ENCODE measurements around the gene GPX4.

The GPX4 gene

DNA sequence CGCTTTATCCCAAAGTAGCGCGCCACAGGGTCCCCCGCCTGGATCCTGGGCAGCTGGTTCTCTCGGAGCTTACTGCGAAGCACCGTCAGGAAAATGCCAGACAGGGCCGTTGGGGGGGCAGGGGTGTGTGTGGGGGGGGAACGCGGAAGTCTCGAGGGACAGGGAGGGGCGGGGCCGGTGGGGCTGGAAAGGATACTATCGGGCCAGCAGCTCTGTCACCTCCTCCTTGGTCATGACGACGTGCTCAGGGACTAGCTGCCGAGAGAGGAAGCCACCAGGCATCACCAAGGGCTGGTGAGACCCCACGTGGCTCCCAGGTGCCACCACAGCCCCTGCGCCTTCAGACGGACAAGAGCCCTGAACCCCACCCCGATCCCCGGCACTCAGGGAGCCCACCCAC, 13.9 kb upstream of the GPX4 start:
- WGBS (ENCODE audit: extremely low coverage, insufficient coverage, insufficient read length): no CpG with 5 or more reads among the region's 22 CpGs
- H3K27me3 ChIP-seq (ENCODE audit: insufficient read depth, low read length): no peaks in the 10 kb centered on the region
- no peak overlapping the region for H3K14ac ChIP-seq (ENCODE audit: low read length)
- no peak overlapping the region for H2AFZ ChIP-seq (ENCODE audit: insufficient read depth, low read length, poor library complexity)
- H3K4ac ChIP-seq (ENCODE audit: low read depth, low read length): no peak overlapping the region
- no peak overlapping the region for H2AK5ac ChIP-seq (ENCODE audit: low read length)
- H3K9ac ChIP-seq (ENCODE audit: low read length): no peak overlapping the region
- no peak overlapping the region for H4K91ac ChIP-seq (ENCODE audit: low read depth, low read length)
- H3K18ac ChIP-seq (ENCODE audit: low read length): no peak overlapping the region
- DNase-seq: no peak
- no peak overlapping the region for H2BK120ac ChIP-seq (ENCODE audit: insufficient read depth, low read length, poor library complexity)
- H2BK5ac ChIP-seq (ENCODE audit: low read depth, low read length, poor library complexity): no peak overlapping the region
- H3K79me2 ChIP-seq (ENCODE audit: control insufficient read depth, insufficient read depth, low read length, poor library complexity): peaks cover 12% of the 10 kb centered on the region
- H3K4me3 ChIP-seq (ENCODE audit: low read depth, low read length): no peak overlapping the region
- H3K23ac ChIP-seq (ENCODE audit: low read length): no peak overlapping the region
- H3K4me1 ChIP-seq (ENCODE audit: control insufficient read depth in 1 of 2, insufficient read depth in 2 of 2, low read length in 2 of 2): peaks cover 7 to 10% of the 10 kb centered on the region in 2 experiments
- no peaks in the 10 kb centered on the region for H3K9me3 ChIP-seq (ENCODE audit: insufficient read depth, low read depth, low read length)
- no peak overlapping the region for H2BK12ac ChIP-seq (ENCODE audit: low read length)
- no peak overlapping the region for H4K8ac ChIP-seq (ENCODE audit: low read depth, low read length)
- H3K27ac ChIP-seq (ENCODE audit: low read depth, low read length): no peak overlapping the region
- H3K36me3 ChIP-seq (ENCODE audit: control insufficient read depth in 1 of 2, insufficient read depth in 2 of 2, low read length in 2 of 2): peaks cover 64 to 67% of the 10 kb centered on the region in 2 experiments
- no peak overlapping the region for H4K12ac ChIP-seq (ENCODE audit: low read depth, low read length)
- H3K79me1 ChIP-seq (ENCODE audit: low read length): peaks cover 3% of the 10 kb centered on the region
- no peak overlapping the region for H3K4me2 ChIP-seq (ENCODE audit: low read length)

DNA sequence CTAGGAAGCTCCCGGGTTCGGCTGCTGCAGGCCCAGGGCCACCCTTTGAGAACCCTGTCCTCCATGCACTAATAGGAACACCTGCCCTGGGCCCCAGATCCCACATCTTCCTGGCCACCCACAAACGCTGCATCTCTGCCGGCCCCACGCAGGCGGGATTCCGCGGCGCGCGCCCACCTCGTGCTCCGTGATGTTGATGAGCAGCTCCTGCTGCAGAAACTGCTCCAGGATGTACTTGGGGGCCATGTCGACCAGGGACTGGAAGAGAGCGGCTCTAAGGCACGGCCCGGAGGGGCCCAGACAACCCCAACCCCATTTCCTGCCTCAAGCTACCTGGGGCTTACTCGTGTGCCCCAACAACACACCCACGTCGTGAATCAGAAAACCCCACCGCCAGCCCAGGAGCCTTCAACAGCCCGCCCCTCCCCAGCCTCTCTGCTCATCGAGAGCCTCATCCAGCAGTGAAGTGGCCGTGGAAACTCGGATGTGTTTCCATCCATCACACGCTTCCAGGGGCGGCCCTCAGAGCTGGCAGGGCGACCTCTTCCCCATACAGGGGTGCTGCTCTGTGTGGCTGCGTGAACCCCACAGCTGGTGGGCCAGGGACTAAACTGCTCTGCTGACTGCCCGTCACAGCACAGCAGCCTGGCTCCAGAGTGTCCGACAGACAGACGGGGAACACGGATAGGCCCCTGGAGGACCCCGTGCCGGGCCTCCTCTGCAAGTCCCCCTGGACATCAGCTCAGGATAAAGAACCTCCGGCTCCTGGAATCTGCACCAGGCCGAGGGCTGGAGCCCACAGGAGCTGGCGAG, 12.9 kb upstream of the GPX4 start:
- no peak for DNase-seq
- H3K4me3 ChIP-seq (ENCODE audit: low read depth, low read length): no peak overlapping the region
- H2BK120ac ChIP-seq (ENCODE audit: insufficient read depth, low read length, poor library complexity): no peak overlapping the region
- WGBS (ENCODE audit: extremely low coverage, insufficient coverage, insufficient read length): no CpG with 5 or more reads among the region's 38 CpGs
- no peak overlapping the region for H2AK5ac ChIP-seq (ENCODE audit: low read length)
- H3K23ac ChIP-seq (ENCODE audit: low read length): no peak overlapping the region
- no peak overlapping the region for H3K18ac ChIP-seq (ENCODE audit: low read length)
- H3K79me2 ChIP-seq (ENCODE audit: control insufficient read depth, insufficient read depth, low read length, poor library complexity): peaks cover 14% of the 10 kb centered on the region
- peaks cover 7 to 10% of the 10 kb centered on the region in 2 experiments for H3K4me1 ChIP-seq (ENCODE audit: control insufficient read depth in 1 of 2, insufficient read depth in 2 of 2, low read length in 2 of 2)
- H2AFZ ChIP-seq (ENCODE audit: insufficient read depth, low read length, poor library complexity): no peak overlapping the region
- H3K9me3 ChIP-seq (ENCODE audit: insufficient read depth, low read depth, low read length): no peaks in the 10 kb centered on the region
- H3K4me2 ChIP-seq (ENCODE audit: low read length): no peak overlapping the region
- no peak overlapping the region for H4K91ac ChIP-seq (ENCODE audit: low read depth, low read length)
- H3K4ac ChIP-seq (ENCODE audit: low read depth, low read length): no peak overlapping the region
- no peak overlapping the region for H4K12ac ChIP-seq (ENCODE audit: low read depth, low read length)
- no peak overlapping the region for H2BK12ac ChIP-seq (ENCODE audit: low read length)
- no peak overlapping the region for H3K9ac ChIP-seq (ENCODE audit: low read length)
- H4K8ac ChIP-seq (ENCODE audit: low read depth, low read length): no peak overlapping the region
- peaks cover 60 to 65% of the 10 kb centered on the region in 2 experiments for H3K36me3 ChIP-seq (ENCODE audit: control insufficient read depth in 1 of 2, insufficient read depth in 2 of 2, low read length in 2 of 2)
- H2BK5ac ChIP-seq (ENCODE audit: low read depth, low read length, poor library complexity): no peak overlapping the region
- H3K14ac ChIP-seq (ENCODE audit: low read length): no peak overlapping the region
- H3K79me1 ChIP-seq (ENCODE audit: low read length): peaks cover 6% of the 10 kb centered on the region
- H3K27ac ChIP-seq (ENCODE audit: low read depth, low read length): no peak overlapping the region
- H3K27me3 ChIP-seq (ENCODE audit: insufficient read depth, low read length): no peaks in the 10 kb centered on the region

DNA sequence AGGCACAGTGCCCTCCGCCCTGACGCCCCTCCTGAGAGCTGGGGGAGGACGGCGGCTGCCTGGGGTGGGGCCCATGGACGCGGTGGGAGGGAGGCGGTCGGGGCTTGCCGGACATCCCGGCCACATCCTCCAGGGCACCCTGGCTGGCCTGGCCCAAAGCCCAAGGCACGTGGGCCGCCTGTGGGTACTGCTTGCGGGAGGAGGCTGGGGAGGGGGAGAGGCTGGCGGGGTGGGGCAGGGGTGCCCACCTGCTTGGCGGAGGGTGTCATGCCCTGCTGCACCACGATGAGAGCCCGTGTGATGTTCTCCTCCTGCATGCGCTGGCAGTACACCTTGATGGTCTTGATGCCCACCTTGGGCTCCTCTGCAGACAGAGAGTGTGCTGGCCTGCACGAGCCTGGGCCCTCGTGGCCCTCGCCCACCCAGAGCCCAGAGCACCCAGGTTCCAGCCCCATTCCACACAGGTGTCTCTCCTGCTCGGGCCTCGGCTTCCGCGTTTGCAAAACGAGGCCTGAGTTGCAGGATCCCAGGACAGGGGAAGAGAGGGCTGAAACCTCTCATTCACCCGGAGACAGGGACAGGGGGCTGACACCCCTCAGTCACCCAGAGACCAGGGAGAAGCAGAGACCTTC, 12.1 kb upstream of the GPX4 start:
- no peak overlapping the region for H3K23ac ChIP-seq (ENCODE audit: low read length)

DNA sequence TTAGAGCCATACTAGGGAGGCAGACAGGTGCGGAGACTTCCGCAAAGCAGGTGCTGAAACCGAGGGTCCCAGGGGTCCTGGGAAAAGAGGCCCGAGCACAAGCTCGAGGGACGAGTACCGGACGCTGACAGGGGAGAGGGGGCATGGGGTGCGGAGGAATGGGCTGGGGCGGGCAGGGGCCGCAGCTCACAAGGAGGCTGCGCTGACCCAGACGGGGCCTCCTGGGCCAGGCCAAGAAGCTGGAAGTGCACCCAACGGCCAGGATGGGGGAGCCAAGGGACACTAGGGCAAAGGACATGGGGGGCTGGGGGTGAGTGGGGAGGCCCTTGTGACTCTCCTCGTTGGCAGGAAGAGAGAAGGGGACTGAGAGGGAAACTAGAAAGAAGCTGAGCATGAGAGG, 10.5 kb upstream of the GPX4 start:
- Histone ChIP-seq H2BK12ac (ENCODE audit: low read length) (no peak overlapping the region), H3K79me1 (ENCODE audit: low read length) (peaks cover 11% of the 10 kb centered on the region), H3K79me2 (ENCODE audit: control insufficient read depth, insufficient read depth, low read length, poor library complexity) (peaks cover 14% of the 10 kb centered on the region), H3K4ac (ENCODE audit: low read depth, low read length) (no peak overlapping the region), H3K36me3 (ENCODE audit: control insufficient read depth in 1 of 2, insufficient read depth in 2 of 2, low read length in 2 of 2) (peaks cover 46 to 47% of the 10 kb centered on the region in 2 experiments), H3K9me3 (ENCODE audit: insufficient read depth, low read depth, low read length) (no peaks in the 10 kb centered on the region), H4K12ac (ENCODE audit: low read depth, low read length) (no peak overlapping the region), H3K27me3 (ENCODE audit: insufficient read depth, low read length) (no peaks in the 10 kb centered on the region), H3K27ac (ENCODE audit: low read depth, low read length) (no peak overlapping the region), H3K9ac (ENCODE audit: low read length) (no peak overlapping the region), H3K23ac (ENCODE audit: low read length) (no peak overlapping the region), H2AFZ (ENCODE audit: insufficient read depth, low read length, poor library complexity) (no peak overlapping the region), H2AK5ac (ENCODE audit: low read length) (no peak overlapping the region), H2BK5ac (ENCODE audit: low read depth, low read length, poor library complexity) (no peak overlapping the region), H4K8ac (ENCODE audit: low read depth, low read length) (no peak overlapping the region), H2BK120ac (ENCODE audit: insufficient read depth, low read length, poor library complexity) (no peak overlapping the region), H3K14ac (ENCODE audit: low read length) (no peak overlapping the region), H3K4me1 (ENCODE audit: control insufficient read depth in 1 of 2, insufficient read depth in 2 of 2, low read length in 2 of 2) (peaks cover 12 to 15% of the 10 kb centered on the region in 2 experiments), H4K91ac (ENCODE audit: low read depth, low read length) (no peak overlapping the region), H3K18ac (ENCODE audit: low read length) (no peak overlapping the region), H3K4me3 (ENCODE audit: low read depth, low read length) (no peak overlapping the region), H3K4me2 (ENCODE audit: low read length) (no peak overlapping the region)
- WGBS (ENCODE audit: extremely low coverage, insufficient coverage, insufficient read length): no CpG with 5 or more reads among the region's 15 CpGs
- DNase-seq: no peak

More for the DNA sequence above, 12.1 kb upstream of the GPX4 start:
- Histone ChIP-seq H2BK120ac (ENCODE audit: insufficient read depth, low read length, poor library complexity) (no peak overlapping the region), H2BK12ac (ENCODE audit: low read length) (no peak overlapping the region), H4K12ac (ENCODE audit: low read depth, low read length) (no peak overlapping the region), H3K79me2 (ENCODE audit: control insufficient read depth, insufficient read depth, low read length, poor library complexity) (peaks cover 14% of the 10 kb centered on the region), H3K4ac (ENCODE audit: low read depth, low read length) (no peak overlapping the region), H2AFZ (ENCODE audit: insufficient read depth, low read length, poor library complexity) (no peak overlapping the region), H3K9ac (ENCODE audit: low read length) (no peak overlapping the region), H3K18ac (ENCODE audit: low read length) (no peak overlapping the region), H3K4me2 (ENCODE audit: low read length) (no peak overlapping the region), H2BK5ac (ENCODE audit: low read depth, low read length, poor library complexity) (no peak overlapping the region), H3K14ac (ENCODE audit: low read length) (no peak overlapping the region), H3K36me3 (ENCODE audit: control insufficient read depth in 1 of 2, insufficient read depth in 2 of 2, low read length in 2 of 2) (peaks cover 58 to 61% of the 10 kb centered on the region in 2 experiments), H3K27me3 (ENCODE audit: insufficient read depth, low read length) (no peaks in the 10 kb centered on the region), H4K91ac (ENCODE audit: low read depth, low read length) (no peak overlapping the region), H2AK5ac (ENCODE audit: low read length) (no peak overlapping the region), H3K27ac (ENCODE audit: low read depth, low read length) (no peak overlapping the region), H3K79me1 (ENCODE audit: low read length) (peaks cover 6% of the 10 kb centered on the region), H4K8ac (ENCODE audit: low read depth, low read length) (no peak overlapping the region), H3K4me3 (ENCODE audit: low read depth, low read length) (peak overlapping the region; percentile 23), H3K9me3 (ENCODE audit: insufficient read depth, low read depth, low read length) (no peaks in the 10 kb centered on the region), H3K4me1 (ENCODE audit: control insufficient read depth in 1 of 2, insufficient read depth in 2 of 2, low read length in 2 of 2) (peaks cover 7 to 10% of the 10 kb centered on the region in 2 experiments)
- no CpG with 5 or more reads among the region's 27 CpGs for WGBS (ENCODE audit: extremely low coverage, insufficient coverage, insufficient read length)
- no peak for DNase-seq
